Stimulated activated CD8-positive, alpha-beta memory T cell treated with anti-CD3 and anti-CD28 coated beads, Interleukin-7, amount 100 ng/mL, for 24 hours (primary cell): ENCODE data around the gene CCNT1.
"Not testable (repeated sequence)": the region's sequence is repeated elsewhere in the genome, so short reads cannot be mapped to it uniquely, and the experiment has no call there.

Experiments used
- DNase-seq: peaks from one replicate; pipeline ENCODE4 v3.0.0-alpha.2; 2020; ENCODE audit warnings: low read depth

Gene CCNT1

GRCh38 chr12:48716493-48717251, at the start of gene CCNT1:
Gene CCNT1, minus strand, starts transcription at chr12:48716707. Its CDS starts 32 bp downstream, at chr12:48716675.
- peak; percentile 98 for DNase-seq

- no peak for DNase-seq
Observed at GRCh38 chr12:48765753-48766162, 49.3 kb upstream of the CCNT1 start.

DNA sequence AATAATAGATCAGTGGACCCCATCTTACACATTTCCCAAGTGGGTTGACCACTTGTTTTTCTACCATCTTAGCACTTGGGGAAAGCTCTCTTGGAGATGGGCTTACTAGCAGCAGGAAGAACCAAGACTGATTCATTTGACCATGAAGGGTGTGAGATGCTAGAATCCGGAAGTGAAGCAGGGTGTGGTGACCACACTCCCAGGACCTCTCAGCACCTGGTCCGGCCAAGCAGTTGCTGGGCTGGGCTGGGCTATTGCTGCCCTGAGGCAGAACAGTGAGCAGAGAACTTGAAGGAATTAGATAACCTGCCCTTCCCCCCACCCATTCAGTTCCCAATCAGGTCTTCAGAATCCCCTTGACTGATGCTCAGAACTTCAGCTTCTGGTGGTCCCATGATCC, 48.0 kb upstream of the CCNT1 start:
- no peak for DNase-seq

DNA sequence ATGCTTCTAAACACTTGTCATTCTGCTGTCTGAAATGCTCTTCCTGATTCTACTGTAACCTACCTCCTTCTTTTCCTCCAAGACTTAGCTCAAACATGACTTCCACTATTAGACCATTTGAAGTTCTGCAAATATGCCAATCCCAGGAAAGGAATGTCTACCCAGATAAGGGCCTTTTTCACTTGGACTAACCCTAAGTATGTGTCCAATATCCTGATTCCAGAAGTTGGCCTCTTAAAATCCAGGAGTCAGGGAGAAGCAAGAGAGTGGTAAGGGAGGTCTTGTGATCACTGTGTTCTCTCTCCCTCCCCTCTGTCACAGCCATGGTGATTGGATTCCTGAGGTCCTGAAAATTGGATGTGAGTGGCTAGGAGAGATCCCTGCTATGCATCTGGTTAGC, 42.2 kb upstream of the CCNT1 start:
- no peak for DNase-seq

- DNase-seq, result no peak
Observed at GRCh38 chr12:48758186-48758585, 41.7 kb upstream of the CCNT1 start.

DNA sequence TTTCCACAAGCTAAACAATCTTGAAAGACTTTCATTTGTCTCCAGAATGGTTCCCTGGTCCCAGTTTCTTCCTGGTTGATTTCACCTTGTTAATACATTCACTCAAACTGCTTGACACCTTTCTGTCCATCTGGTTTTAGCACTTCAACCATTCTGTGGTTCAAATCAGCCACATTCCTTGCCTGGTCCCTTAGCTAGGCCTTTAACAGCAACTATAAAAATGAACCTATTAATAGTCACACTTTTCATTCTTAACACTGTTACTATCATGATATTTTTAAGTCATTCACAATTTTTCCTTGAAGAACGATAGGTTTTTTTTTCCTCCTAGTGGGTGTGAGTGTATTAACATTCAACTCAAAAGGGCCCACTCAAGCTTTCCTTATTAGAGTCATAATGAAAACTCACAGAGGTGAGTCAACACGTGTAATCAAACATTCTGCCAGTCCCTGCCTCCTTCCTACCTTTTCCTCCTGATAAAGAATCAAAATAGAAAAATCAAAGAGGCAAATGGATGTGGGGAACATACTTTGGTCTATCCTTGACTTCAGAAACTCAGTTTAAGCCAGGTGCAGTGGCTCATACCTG, 34.4 kb upstream of the CCNT1 start:
- no peak for DNase-seq

- no peak for DNase-seq
Observed at GRCh38 chr12:48750215-48750614, 33.7 kb upstream of the CCNT1 start.

- no peak for DNase-seq
Observed at GRCh38 chr12:48744251-48745008, 27.9 kb upstream of the CCNT1 start.

GRCh38 chr12:48739618-48740269, 23.2 kb upstream of the CCNT1 start:
- no peak for DNase-seq

- DNase-seq, result no peak
Observed at GRCh38 chr12:48736456-48736855, 19.9 kb upstream of the CCNT1 start.

- DNase-seq, result no peak
Observed at GRCh38 chr12:48728807-48729206, 12.3 kb upstream of the CCNT1 start.

GRCh38 chr12:48720737-48721136, 4.2 kb upstream of the CCNT1 start:
- not testable (repeated sequence) for DNase-seq

GRCh38 chr12:48720171-48720570, 3.7 kb upstream of the CCNT1 start:
- not testable (repeated sequence) for DNase-seq

- not testable (repeated sequence) for DNase-seq
Observed at GRCh38 chr12:48719002-48719401, 2.5 kb upstream of the CCNT1 start.

DNA sequence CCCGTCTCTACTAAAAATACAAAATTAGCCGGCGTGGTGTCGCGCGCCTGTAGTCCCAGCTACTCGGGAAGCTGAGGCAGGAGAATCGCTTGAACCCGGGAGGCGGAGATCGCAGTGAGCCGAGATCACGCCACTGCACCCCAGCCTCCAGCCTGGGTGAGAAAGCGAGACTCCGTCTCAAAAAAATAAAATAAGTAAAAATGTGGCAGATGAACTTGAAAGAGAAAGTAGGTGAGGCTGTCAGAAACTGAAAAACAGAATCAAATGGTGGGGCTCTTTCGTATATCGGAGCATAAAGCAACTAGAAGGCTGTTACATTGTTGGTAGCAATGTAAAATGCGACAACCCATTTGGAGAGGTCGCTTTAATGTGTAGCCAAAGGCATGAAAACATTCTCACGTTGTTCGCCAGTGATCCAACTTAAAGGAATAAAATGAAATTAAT, 767 bp upstream of the CCNT1 start:
- DNase-seq, result no peak

DNA sequence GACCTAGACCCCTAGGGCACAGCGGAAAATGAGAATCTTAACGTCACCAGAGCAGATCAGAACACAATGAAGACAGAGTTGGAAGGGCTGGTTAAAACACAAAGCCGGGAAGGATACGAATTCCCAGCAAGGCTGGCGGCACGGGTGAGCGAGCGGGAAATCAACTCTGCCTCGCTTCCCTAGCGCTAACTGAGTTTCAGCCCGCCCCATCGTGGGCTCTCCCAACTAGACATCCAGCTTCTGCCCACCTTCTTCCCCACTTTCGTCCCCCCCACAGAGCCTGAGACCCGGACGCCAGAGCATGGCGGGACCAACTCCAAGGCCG, 377 bp downstream of the CCNT1 start:
- no peak for DNase-seq

DNA sequence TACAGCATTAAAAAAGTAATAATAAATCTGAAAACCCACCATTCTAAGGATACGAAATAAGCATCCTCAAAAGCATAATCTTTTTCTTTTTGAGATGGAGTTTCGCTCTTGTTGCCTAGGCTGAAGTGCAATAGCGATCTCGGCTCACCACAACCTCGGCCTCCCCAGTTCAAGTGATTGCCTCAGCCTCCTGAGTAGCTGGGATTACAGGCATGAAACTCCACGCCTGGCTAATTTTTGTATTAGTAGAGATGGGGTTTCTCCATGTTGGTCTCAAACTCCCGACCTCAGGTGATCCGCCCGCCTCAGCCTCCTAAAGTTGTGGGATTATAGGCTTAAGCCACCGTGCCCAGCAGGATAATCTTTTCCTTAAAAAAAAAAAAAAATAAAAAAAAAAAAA, 4.3 kb downstream of the CCNT1 start:
- DNase-seq, result no peak

- DNase-seq, result not testable (repeated sequence)
Observed at GRCh38 chr12:48698822-48699221, 17.7 kb downstream of the CCNT1 start.

GRCh38 chr12:48696626-48697025, 19.9 kb downstream of the CCNT1 start:
- DNase-seq, result no peak

GRCh38 chr12:48695859-48696258, 20.6 kb downstream of the CCNT1 start:
- no peak for DNase-seq

DNA sequence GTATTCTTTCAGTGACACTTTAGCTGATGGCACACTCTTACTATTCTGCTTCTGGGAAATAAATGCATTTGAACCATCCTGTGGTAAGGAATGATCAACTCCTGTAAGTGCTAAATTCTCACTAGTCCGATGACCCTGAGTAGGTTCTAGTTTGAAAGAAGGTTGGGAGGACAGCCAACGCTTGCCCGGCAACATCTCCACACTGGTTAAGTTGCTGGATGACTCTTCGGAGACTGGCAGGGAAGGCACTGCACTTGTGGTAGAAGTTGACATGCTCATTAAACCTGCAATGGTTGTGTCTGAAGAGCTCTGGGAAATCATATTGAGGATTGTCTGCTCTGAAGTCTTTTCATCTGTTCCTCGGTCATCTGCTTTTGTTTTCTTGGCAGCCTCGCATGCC, 22.5 kb downstream of the CCNT1 start:
- no peak for DNase-seq

DNA sequence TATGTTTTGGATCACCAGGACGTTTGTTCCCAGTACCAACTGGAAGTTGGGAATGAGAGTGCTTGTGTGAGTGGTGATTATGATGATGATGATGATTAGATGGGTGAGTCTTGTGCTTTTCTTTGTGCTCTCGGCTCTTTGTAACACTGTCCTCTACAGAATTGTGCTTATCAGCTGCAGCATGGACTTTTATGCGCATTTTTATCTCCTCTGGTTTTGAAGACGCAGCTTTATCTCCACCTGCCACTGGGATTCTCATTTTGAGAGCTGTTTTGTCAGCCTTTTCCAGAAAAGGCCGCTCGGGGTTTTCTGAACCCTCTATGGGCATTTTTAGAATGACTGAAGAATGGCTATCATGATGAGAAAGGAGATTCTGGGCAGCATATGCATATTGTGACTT, 22.9 kb downstream of the CCNT1 start:
- DNase-seq, result no peak
